ENCODE results near the gene HBEGF.

GRCh38 chr5:140360101-140360500 lies 13.7 kb upstream of the HBEGF start, which contains the start of gene SLC4A9:
- TF ChIP-seq CTCF (IDR thresholded peaks at IDR 0.05) (no peak), EP300 (IDR thresholded peaks at IDR 0.05) (no peak)
